Psoas muscle (tissue), 8 donors: Measurements from ENCODE around the gene SBF2. TPM values are rescaled to one million over a fixed set of nuclear protein-coding genes. Genes with fewer than 3 reads are reported as not detected.

Experiments
- ATAC-seq, 4 donors: fragments of 200-7000 bp; cut with Tn5 transposase; one replicate each; pipeline ENCODE4 v1.9.1; 2020; ENCODE audit warnings: moderate library complexity in 3 of 4, mild to moderate bottlenecking in 2 of 4
- DNase-seq, 2 donors: peaks; one replicate each; pipeline ENCODE4 v3.0.0-alpha.2; 2020
- H3K27ac ChIP-seq: fragments of 200-600 bp; one replicate; pipeline ENCODE4 v1.8.0; 2022
- H3K27me3 ChIP-seq, 3 donors: fragments of 200-600 bp in 1 of 3; one replicate each; pipeline versions ENCODE4 v1.6.1 to v1.8.0; 2013 to 2022; ENCODE audit warnings: low read length in 2 of 3, mild to moderate bottlenecking in 2 of 3, moderate library complexity in 1 of 3; ENCODE audit not compliant: insufficient read depth in 3 of 3
- H3K36me3 ChIP-seq, 2 donors: fragments of 200-600 bp in 1 of 2; one replicate each; pipeline versions ENCODE4 v1.6.1 to v1.8.0; 2013 to 2022; ENCODE audit warnings: low read depth in 1 of 2, mild to moderate bottlenecking in 1 of 2, moderate library complexity in 1 of 2; ENCODE audit not compliant: insufficient read depth in 1 of 2
- H3K4me1 ChIP-seq: fragments of 200-600 bp; one replicate; pipeline ENCODE4 v1.8.0; 2022
- H3K4me3 ChIP-seq: fragments of 200-600 bp; one replicate; pipeline ENCODE4 v1.8.0; 2022; ENCODE audit warnings: mild to moderate bottlenecking
- H3K9me3 ChIP-seq: fragments of 200-600 bp; one replicate; pipeline ENCODE4 v1.8.0; 2022
- WGBS, 3 donors: extraction: QIAGEN DNeasy Blood & Tissue Kit; methylation state at CpG; one replicate each; pipeline versions ENCODE4 v1.1.6 to v1.1.7; 2013; 5-methylcytosine and 5-hydroxymethylcytosine counted together
- intact Hi-C, 2 donors: fragments of 100-400 bp; cut with DNase I; formaldehyde crosslinking; loops; one replicate each; pipeline versions ENCODE4 v1.11.0 to v1.14.2; 2022
- polyA plus RNA-seq, 3 donors: library from polyadenylated mRNA; stranded (reverse); fragments of 200-250 nt; gene quantifications; one replicate each; pipeline ENCODE4 v1.2.3, GENCODE V29; 2013
- total RNA-seq, 4 donors: library from RNA; stranded (reverse); fragmentation: NEBNext Ultra II Directional in 2 of 4; extraction: Animal tissue kit (Norgen Biotek cat#: 25700) in 2 of 4; gene quantifications; one replicate each; pipeline versions ENCODE4 v1.2.1 to v1.2.4, GENCODE V29; 2021 to 2023
- TF ChIP-seq, protein P1 (sequence below): fragments of 200-600 bp; IDR thresholded peaks from one replicate; pipeline ENCODE4 v1.8.0; 2022; ENCODE audit warnings: antibody characterized with exemption
- donor health status: healthy with polysubstance abuse.
- donor health status: DM: no; HTN: no; CAD: no; lungs with moderate emphysema.
- donor health status: Bipolar disorder and iron deficiency.
- donor health status: healthy.
- donor health status: DM: yes; HTN: yes; CAD: no.
- donor health status: DM: no; HTN: no; CAD: no.
- donor health status: DM: no; HTN: no; CAD: no.
- donor health status: DM: yes; HTN: yes; CAD: no.

The SBF2 gene
- total and polyA plus RNA-seq, 7 donors = 3.3 to 12.6 (median 10.6) TPM

DNA sequence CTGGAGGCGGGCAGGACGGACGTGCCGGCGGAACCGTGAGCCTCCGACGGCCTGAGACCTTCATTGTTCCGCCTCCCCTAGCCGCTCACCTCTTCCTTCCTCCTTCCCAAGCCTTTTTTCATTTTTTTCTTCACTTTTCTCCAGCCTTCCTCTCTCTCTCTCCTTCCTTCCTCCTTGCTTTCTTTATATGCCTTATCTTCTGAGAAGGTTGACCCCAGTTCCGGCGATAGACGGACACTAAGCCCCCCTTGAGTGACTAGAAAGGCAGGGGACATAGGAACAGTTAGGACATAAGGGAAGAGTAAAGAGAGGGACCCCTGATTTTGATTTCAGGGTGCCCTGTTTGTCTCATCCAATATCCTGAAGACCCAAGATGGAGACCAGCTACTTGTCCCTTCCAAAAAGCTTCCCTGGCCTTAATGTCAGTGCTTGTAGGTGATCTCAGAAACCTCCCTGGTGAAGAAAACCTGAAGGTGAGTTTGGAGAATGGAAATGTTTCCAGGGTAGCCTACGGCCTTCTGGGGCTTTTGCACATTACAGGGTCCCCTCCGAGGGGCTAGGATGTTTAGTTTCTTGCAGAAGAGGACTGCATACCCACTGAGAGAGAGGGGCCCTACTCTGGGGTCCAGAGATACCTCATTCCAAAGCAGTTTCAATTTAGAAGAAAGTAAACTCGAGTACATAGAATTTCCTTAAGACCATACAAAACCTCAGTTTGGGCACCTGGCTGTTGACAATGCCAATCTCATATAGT is 14.4 kb upstream of the SBF2 start:
- Histone ChIP-seq H3K9me3 (no peaks in the 10 kb centered on the region), H3K36me3 (no peaks in the 10 kb centered on the region), H3K4me3 (peak overlapping the region; percentile 84), H3K4me1 (peaks cover 35% of the 10 kb centered on the region), H3K27me3 (no peaks in the 10 kb centered on the region), H3K27ac (peak overlapping the region; percentile 86)
- intact Hi-C loops = loop anchor here (5.0 to 10.0 kb wide), 5 partner anchors 101 to 551 kb away; no protein-coding TSS in a partner anchor
- no peak for DNase-seq
- 25 to 29% (median 27%) methylated on average over 16 of the region's 16 CpGs for WGBS, 3 donors
- TF ChIP-seq, protein P1, sequence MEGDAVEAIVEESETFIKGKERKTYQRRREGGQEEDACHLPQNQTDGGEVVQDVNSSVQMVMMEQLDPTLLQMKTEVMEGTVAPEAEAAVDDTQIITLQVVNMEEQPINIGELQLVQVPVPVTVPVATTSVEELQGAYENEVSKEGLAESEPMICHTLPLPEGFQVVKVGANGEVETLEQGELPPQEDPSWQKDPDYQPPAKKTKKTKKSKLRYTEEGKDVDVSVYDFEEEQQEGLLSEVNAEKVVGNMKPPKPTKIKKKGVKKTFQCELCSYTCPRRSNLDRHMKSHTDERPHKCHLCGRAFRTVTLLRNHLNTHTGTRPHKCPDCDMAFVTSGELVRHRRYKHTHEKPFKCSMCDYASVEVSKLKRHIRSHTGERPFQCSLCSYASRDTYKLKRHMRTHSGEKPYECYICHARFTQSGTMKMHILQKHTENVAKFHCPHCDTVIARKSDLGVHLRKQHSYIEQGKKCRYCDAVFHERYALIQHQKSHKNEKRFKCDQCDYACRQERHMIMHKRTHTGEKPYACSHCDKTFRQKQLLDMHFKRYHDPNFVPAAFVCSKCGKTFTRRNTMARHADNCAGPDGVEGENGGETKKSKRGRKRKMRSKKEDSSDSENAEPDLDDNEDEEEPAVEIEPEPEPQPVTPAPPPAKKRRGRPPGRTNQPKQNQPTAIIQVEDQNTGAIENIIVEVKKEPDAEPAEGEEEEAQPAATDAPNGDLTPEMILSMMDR = no peak
- ATAC-seq = no peak

- DNase-seq = peak; percentile 87 to 94
- peak; percentile 73 to 77 (median 74) for ATAC-seq
- intact Hi-C loops = loop anchor here (2.0 to 10.0 kb wide), 6 partner anchors 99 to 550 kb away; no protein-coding TSS in a partner anchor
- 7 to 18% (median 7%) methylated on average over 55 to 62 of the region's 62 CpGs for WGBS, 3 donors
- Histone ChIP-seq H3K27ac (peak overlapping the region; percentile 86), H3K4me1 (peaks cover 35% of the 10 kb centered on the region), H3K36me3 (no peaks in the 10 kb centered on the region), H3K9me3 (no peaks in the 10 kb centered on the region), H3K27me3 (no peaks in the 10 kb centered on the region), H3K4me3 (peak overlapping the region; percentile 84)
- TF ChIP-seq, protein P1 = peak; percentile 99
Measured at GRCh38 chr11:10307400-10308200, 13.6 kb upstream of the SBF2 start.

GRCh38 chr11:10307022-10307399 is 13.0 kb upstream of the SBF2 start:
- no peaks in the 10 kb centered on the region for H3K36me3 ChIP-seq
- intact Hi-C loops = loop anchor here (2.0 to 10.0 kb wide), 6 partner anchors 98 to 550 kb away; no protein-coding TSS in a partner anchor
- DNase-seq = no peak
- peak overlapping the region; percentile 84 for H3K4me3 ChIP-seq
- H3K27me3 ChIP-seq = no peaks in the 10 kb centered on the region
- peak overlapping the region; percentile 86 for H3K27ac ChIP-seq
- H3K4me1 ChIP-seq = peaks cover 35% of the 10 kb centered on the region
- no peaks in the 10 kb centered on the region for H3K9me3 ChIP-seq
- 50 to 65% (median 52%) methylated on average over 9 of the region's 9 CpGs for WGBS, 3 donors
- TF ChIP-seq, protein P1 = no peak
- ATAC-seq = no peak

- DNase-seq = peak; percentile 31 to 59
- no peaks in the 10 kb centered on the region for H3K9me3 ChIP-seq
- no peaks in the 10 kb centered on the region for H3K27me3 ChIP-seq
- peak overlapping the region; percentile 84 for H3K4me3 ChIP-seq
- H3K27ac ChIP-seq = peak overlapping the region; percentile 86
- ATAC-seq = no peak
- TF ChIP-seq, protein P1 = no peak
- peaks cover 35% of the 10 kb centered on the region for H3K4me1 ChIP-seq
- no peaks in the 10 kb centered on the region for H3K36me3 ChIP-seq
- WGBS, 3 donors = 15 to 27% (median 25%) methylated on average over 61 to 65 of the region's 65 CpGs
- intact Hi-C loops = loop anchor here (2.0 to 10.0 kb wide), 6 partner anchors 97 to 549 kb away; no protein-coding TSS in a partner anchor
Measured at GRCh38 chr11:10305964-10306918, 12.2 kb upstream of the SBF2 start.
